Choroid plexus epithelial cell (primary cell): ENCODE data around the gene CRX.
A peak's percentile ranks its signal among the peaks of the same experiment; 100 is the strongest.
"Not testable (repeated sequence)": the region's sequence is repeated elsewhere in the genome, so short reads cannot be mapped to it uniquely, and the experiment has no call there.

Source experiments
- DNase-seq: peaks from one replicate; pipeline ENCODE4 v3.0.0-alpha.2; 2010; ENCODE audit warnings: low read depth
- H3K4me3 ChIP-seq: 2 replicates; pipeline ENCODE4 v1.5.1; 2011; ENCODE audit warnings: low read depth, mild to moderate bottlenecking, control low read depth, low read length, moderate library complexity
- CTCF ChIP-seq: conservative IDR thresholded peaks from 2 replicates; pipeline ENCODE4 v1.5.1; 2011; ENCODE audit warnings: low read depth, mild to moderate bottlenecking, control low read depth, inconsistent platforms, low read length, moderate library complexity

CRX gene

GRCh38 chr19:47806435-47806834 lies 15.3 kb upstream of the CRX start:
- no peak for TF ChIP-seq CTCF
- no peak for DNase-seq
- no peak overlapping the region for H3K4me3 ChIP-seq

- H3K4me3 ChIP-seq: no peak overlapping the region
- DNase-seq: peak; percentile 59
- peak; percentile 75 for TF ChIP-seq CTCF
These were observed 8.3 kb upstream of the CRX start for GRCh38 chr19:47813304-47813994.

- no peak overlapping the region for H3K4me3 ChIP-seq
- no peak for DNase-seq
- TF ChIP-seq CTCF: no peak
These were observed 7.8 kb upstream of the CRX start for GRCh38 chr19:47813995-47814328.

GRCh38 chr19:47816270-47816669 lies 5.5 kb upstream of the CRX start:
- DNase-seq, H3K4me3 ChIP-seq: not testable (repeated sequence)

- not testable (repeated sequence) for DNase-seq, H3K4me3 ChIP-seq
These were observed 3.5 kb upstream of the CRX start for GRCh38 chr19:47818221-47818620.

GRCh38 chr19:47819858-47820257 lies 1.9 kb upstream of the CRX start:
- H3K4me3 ChIP-seq: no peak overlapping the region
- no peak for DNase-seq
- TF ChIP-seq CTCF: no peak

- TF ChIP-seq CTCF: no peak
- DNase-seq: no peak
- H3K4me3 ChIP-seq: no peak overlapping the region
These were observed 1.3 kb upstream of the CRX start for GRCh38 chr19:47820410-47820809.

GRCh38 chr19:47824396-47824795 lies 2.7 kb downstream of the CRX start:
- TF ChIP-seq CTCF: no peak
- H3K4me3 ChIP-seq: no peak overlapping the region
- DNase-seq: no peak
